Sigmoid colon (tissue), 4 donors: Measurements from ENCODE around the gene VSTM4.

Experiments
- EP300 ChIP-seq, 4 donors: sonication (generic); formaldehyde crosslinking; IDR thresholded peaks; one replicate each; pipeline ENCODE4 v1.6.1; 2017; ENCODE audit warnings: antibody characterized with exemption in 4 of 4
- POLR2A ChIP-seq, 2 donors: fragments of 450-650 bp; IDR thresholded peaks; one replicate each; pipeline ENCODE4 v1.6.1; 2016; ENCODE audit warnings: antibody characterized with exemption in 2 of 2, mild to moderate bottlenecking in 2 of 2, moderate library complexity in 2 of 2
- POLR2AphosphoS5 ChIP-seq, 4 donors: sonication (generic); formaldehyde crosslinking; IDR thresholded peaks; one replicate each; pipeline ENCODE4 v1.6.1; 2017; ENCODE audit warnings: antibody characterized with exemption in 4 of 4
- TF ChIP-seq, protein P1 (sequence below), 4 experiments: fragments of 450-650 bp in 3 of 4; fragments of 200-600 bp in 1 of 4; IDR thresholded peaks; one replicate each; pipeline ENCODE4 v1.5.1; 2016 to 2019; ENCODE audit warnings: antibody characterized with exemption in 4 of 4, mild to moderate bottlenecking in 3 of 4, moderate library complexity in 2 of 4

DNA sequence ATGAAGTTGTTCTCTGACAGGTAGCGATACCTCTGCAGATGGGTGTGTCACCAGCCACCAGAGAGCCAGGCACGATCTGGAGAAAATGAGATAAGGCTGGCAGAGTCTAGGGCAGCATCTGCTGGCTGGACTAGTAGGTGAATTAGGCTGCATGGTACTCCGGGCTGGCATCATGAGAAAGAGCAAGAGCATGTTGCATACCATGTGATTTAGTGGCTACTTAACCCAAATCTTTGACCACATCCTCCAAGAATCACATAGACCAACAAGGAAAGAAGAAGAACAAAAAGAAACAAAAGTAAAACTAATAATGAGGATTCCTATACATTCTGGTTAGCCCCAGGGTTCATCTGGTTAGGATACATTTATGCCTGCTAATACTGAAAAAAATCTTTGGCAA lies 41.9 kb upstream of the VSTM4 start:
- TF ChIP-seq, protein P1, sequence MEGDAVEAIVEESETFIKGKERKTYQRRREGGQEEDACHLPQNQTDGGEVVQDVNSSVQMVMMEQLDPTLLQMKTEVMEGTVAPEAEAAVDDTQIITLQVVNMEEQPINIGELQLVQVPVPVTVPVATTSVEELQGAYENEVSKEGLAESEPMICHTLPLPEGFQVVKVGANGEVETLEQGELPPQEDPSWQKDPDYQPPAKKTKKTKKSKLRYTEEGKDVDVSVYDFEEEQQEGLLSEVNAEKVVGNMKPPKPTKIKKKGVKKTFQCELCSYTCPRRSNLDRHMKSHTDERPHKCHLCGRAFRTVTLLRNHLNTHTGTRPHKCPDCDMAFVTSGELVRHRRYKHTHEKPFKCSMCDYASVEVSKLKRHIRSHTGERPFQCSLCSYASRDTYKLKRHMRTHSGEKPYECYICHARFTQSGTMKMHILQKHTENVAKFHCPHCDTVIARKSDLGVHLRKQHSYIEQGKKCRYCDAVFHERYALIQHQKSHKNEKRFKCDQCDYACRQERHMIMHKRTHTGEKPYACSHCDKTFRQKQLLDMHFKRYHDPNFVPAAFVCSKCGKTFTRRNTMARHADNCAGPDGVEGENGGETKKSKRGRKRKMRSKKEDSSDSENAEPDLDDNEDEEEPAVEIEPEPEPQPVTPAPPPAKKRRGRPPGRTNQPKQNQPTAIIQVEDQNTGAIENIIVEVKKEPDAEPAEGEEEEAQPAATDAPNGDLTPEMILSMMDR (IDR thresholded peaks at IDR 0.05) = no peak
- TF ChIP-seq POLR2AphosphoS5 (IDR thresholded peaks at IDR 0.05) (no peak), EP300 (IDR thresholded peaks at IDR 0.05) (no peak), POLR2A (IDR thresholded peaks at IDR 0.05) (no peak)
